ENCODE measurements around the gene ZBED4. TPM values are rescaled to one million over a fixed set of nuclear protein-coding genes. Genes with fewer than 3 reads are reported as not detected.

ZBED4 gene
- total and polyA plus RNA-seq, 2 of the 13 experiments (the other 11 are each of a cell fraction or from before 2014, with no cell fraction given): 5.4 to 9.6 TPM

DNA sequence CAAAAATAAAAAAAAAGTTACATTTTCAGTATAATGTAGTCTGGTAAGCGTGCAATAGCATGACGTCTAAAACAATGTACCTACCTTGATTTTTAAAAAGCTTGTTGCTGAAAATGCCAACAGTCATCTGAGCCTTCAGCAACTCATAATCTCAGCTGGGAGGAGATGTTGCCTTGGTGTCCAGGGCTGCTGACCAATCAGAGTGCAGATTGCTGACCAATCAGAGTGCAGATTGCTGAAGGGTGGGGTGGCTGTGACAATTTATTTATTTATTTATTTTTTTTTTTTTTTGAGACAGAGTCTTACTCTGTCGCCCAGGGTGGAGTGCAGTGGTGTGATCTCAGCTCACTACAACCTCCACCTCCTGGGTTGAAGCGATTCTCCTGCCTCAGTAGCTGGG is 17.8 kb downstream of the ZBED4 start:
- H3K27me3 ChIP-seq (ENCODE audit: control insufficient read depth in 1 of 2, insufficient read depth in 2 of 2, low read length in 2 of 2): no peaks in the 10 kb centered on the region
- 98% methylated on average over 4 of the region's 4 CpGs for whole genome bisulfite sequencing (ENCODE audit: low lambda C conversion rate)
- H3K79me2 ChIP-seq (ENCODE audit: insufficient read depth, low read length): peaks cover 74% of the 10 kb centered on the region
- CTCF ChIA-PET (ENCODE audit: low intra/inter-chr PET ratio, low total read pairs): no interaction called here
- intact Hi-C loops (cut with micrococcal nuclease; ENCODE audit: unreplicated experiment): no loop called here
- no peak for ATAC-seq
- H3K36me3 ChIP-seq (replicated peaks in 1 of 2; ENCODE audit: control insufficient read depth in 1 of 2, insufficient read depth in 2 of 2, low read length in 2 of 2): peaks cover 0 to under 1% of the 10 kb centered on the region in 2 experiments; a peak in 1 of 5 replicates
- no TSS peak for BruUV-seq (replicated peaks)
- no peak overlapping the region for H3K4me2 ChIP-seq (ENCODE audit: low read depth, low read length)
- peaks cover 11% of the 10 kb centered on the region; the same call in 1 of the 2 replicates for H4K20me1 ChIP-seq (ENCODE audit: insufficient read depth, low read length)
- no peak for FAIRE-seq
- no peak overlapping the region for H3K4me3 ChIP-seq (replicated peaks in 1 of 3; ENCODE audit: insufficient read depth in 1 of 3, low read depth in 2 of 3, low read length in 3 of 3)
- in situ Hi-C loops (cut with HindIII; ENCODE audit: extremely low pct_ligation_motif_present, low pct_unique_long_range_greater_than_20kb): no loop called here
- no peak for DNase-seq (ENCODE audit: low spot score)
- no peak overlapping the region for H3K27ac ChIP-seq (ENCODE audit: extremely low read length, insufficient read depth, low read length)
- no peak overlapping the region for H2AFZ ChIP-seq (ENCODE audit: low read length)
- POLR2A ChIA-PET: no interaction called here
- no peak overlapping the region for H3K9ac ChIP-seq (ENCODE audit: insufficient read depth, low read depth, low read length)
- peaks cover 3% of the 10 kb centered on the region; the same call in 1 of the 2 replicates for H3K9me3 ChIP-seq (ENCODE audit: low read length)
- H3K4me1 ChIP-seq (ENCODE audit: insufficient read depth, low read length): peaks cover 38% of the 10 kb centered on the region
- TF ChIP-seq MIER3 (CRISPR knock-in tag; IDR thresholded peaks at IDR 0.05; ENCODE audit: borderline replicate concordance) (no peak), TOPORS (CRISPR knock-in tag; IDR thresholded peaks at IDR 0.05) (no peak), ZNF652 (CRISPR knock-in tag; IDR thresholded peaks at IDR 0.05; ENCODE audit: borderline replicate concordance, low read depth) (no peak), KLF16 (CRISPR knock-in tag; IDR thresholded peaks at IDR 0.05) (no peak), NFYB (CRISPR knock-in tag; IDR thresholded peaks at IDR 0.05) (peak; percentile 48; the same call in 1 of the 2 replicates), RFX3 (CRISPR knock-in tag; IDR thresholded peaks at IDR 0.05) (no peak), HNRNPLL (IDR thresholded peaks at IDR 0.05; ENCODE audit: low read depth, low read length, poor library complexity, severe bottlenecking) (no peak), ZNF543 (CRISPR knock-in tag; IDR thresholded peaks at IDR 0.05) (no peak), ZNF101 (CRISPR knock-in tag; IDR thresholded peaks at IDR 0.05; ENCODE audit: borderline replicate concordance, low read depth) (no peak), SMARCC2 (IDR thresholded peaks at IDR 0.05) (no peak), NFYC (CRISPR knock-in tag; IDR thresholded peaks at IDR 0.05) (peak; percentile 67), HNRNPH1 (optimal IDR thresholded peaks at IDR 0.05; ENCODE audit: low read depth, low read length) (no peak), ZNF260 (CRISPR knock-in tag; IDR thresholded peaks at IDR 0.05; ENCODE audit: borderline replicate concordance, low read depth) (no peak), SP5 (CRISPR knock-in tag; IDR thresholded peaks at IDR 0.05; ENCODE audit: borderline replicate concordance, low read depth) (no peak)
- TF ChIP-seq, protein P1, sequence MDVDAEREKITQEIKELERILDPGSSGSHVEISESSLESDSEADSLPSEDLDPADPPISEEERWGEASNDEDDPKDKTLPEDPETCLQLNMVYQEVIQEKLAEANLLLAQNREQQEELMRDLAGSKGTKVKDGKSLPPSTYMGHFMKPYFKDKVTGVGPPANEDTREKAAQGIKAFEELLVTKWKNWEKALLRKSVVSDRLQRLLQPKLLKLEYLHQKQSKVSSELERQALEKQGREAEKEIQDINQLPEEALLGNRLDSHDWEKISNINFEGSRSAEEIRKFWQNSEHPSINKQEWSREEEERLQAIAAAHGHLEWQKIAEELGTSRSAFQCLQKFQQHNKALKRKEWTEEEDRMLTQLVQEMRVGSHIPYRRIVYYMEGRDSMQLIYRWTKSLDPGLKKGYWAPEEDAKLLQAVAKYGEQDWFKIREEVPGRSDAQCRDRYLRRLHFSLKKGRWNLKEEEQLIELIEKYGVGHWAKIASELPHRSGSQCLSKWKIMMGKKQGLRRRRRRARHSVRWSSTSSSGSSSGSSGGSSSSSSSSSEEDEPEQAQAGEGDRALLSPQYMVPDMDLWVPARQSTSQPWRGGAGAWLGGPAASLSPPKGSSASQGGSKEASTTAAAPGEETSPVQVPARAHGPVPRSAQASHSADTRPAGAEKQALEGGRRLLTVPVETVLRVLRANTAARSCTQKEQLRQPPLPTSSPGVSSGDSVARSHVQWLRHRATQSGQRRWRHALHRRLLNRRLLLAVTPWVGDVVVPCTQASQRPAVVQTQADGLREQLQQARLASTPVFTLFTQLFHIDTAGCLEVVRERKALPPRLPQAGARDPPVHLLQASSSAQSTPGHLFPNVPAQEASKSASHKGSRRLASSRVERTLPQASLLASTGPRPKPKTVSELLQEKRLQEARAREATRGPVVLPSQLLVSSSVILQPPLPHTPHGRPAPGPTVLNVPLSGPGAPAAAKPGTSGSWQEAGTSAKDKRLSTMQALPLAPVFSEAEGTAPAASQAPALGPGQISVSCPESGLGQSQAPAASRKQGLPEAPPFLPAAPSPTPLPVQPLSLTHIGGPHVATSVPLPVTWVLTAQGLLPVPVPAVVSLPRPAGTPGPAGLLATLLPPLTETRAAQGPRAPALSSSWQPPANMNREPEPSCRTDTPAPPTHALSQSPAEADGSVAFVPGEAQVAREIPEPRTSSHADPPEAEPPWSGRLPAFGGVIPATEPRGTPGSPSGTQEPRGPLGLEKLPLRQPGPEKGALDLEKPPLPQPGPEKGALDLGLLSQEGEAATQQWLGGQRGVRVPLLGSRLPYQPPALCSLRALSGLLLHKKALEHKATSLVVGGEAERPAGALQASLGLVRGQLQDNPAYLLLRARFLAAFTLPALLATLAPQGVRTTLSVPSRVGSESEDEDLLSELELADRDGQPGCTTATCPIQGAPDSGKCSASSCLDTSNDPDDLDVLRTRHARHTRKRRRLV (CRISPR knock-in tag; IDR thresholded peaks at IDR 0.05): no peak
- TF ChIP-seq, protein P2, sequence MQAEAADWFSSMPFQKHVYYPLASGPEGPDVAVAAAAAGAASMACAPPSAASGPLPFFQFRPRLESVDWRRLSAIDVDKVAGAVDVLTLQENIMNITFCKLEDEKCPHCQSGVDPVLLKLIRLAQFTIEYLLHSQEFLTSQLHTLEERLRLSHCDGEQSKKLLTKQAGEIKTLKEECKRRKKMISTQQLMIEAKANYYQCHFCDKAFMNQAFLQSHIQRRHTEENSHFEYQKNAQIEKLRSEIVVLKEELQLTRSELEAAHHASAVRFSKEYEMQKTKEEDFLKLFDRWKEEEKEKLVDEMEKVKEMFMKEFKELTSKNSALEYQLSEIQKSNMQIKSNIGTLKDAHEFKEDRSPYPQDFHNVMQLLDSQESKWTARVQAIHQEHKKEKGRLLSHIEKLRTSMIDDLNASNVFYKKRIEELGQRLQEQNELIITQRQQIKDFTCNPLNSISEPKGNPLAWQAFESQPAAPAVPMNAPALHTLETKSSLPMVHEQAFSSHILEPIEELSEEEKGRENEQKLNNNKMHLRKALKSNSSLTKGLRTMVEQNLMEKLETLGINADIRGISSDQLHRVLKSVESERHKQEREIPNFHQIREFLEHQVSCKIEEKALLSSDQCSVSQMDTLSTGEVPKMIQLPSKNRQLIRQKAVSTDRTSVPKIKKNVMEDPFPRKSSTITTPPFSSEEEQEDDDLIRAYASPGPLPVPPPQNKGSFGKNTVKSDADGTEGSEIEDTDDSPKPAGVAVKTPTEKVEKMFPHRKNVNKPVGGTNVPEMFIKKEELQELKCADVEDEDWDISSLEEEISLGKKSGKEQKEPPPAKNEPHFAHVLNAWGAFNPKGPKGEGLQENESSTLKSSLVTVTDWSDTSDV (CRISPR knock-in tag; IDR thresholded peaks at IDR 0.05): no peak

All from HepG2 (cell line).